A549 (cell line): ENCODE measurements around the gene LRRC4C.

Source experiments
- ELK1 ChIP-seq: fragments of 150-350 bp; IDR thresholded peaks from 2 replicates; pipeline ENCODE4 v1.6.1; 2014; ENCODE audit warnings: low read depth, mild to moderate bottlenecking, low read length
- EP300 ChIP-seq, 2 experiments: fragments of >200 bp; sonication (Bioruptor Twin); formaldehyde crosslinking; IDR thresholded peaks; 2 replicates in 1 of 2; 3 replicates in 1 of 2; pipeline ENCODE4 v1.6.1; 2016 to 2017
- JUNB ChIP-seq: fragments of >200 bp; sonication (Bioruptor Twin); formaldehyde crosslinking; IDR thresholded peaks from 2 replicates; pipeline ENCODE4 v1.6.1; 2016
- NFE2L2 ChIP-seq: fragments of 150-350 bp; conservative IDR thresholded peaks from 2 replicates; pipeline ENCODE4 v1.6.1; 2014; ENCODE audit warnings: low read length
- POLR2A ChIP-seq: IDR thresholded peaks from 2 replicates; pipeline ENCODE4 v1.6.1; 2012; ENCODE audit warnings: mild to moderate bottlenecking, low read length
- POLR2AphosphoS2 ChIP-seq: conservative IDR thresholded peaks from 2 replicates; pipeline ENCODE4 v1.6.1; 2012; ENCODE audit warnings: low read length, improper control_type of control experiment, inconsistent platforms
- REST ChIP-seq: fragments of 200-600 bp; sonication (generic); IDR thresholded peaks from 2 replicates; pipeline ENCODE4 v1.6.1; 2016; ENCODE audit warnings: antibody characterized with exemption, mild to moderate bottlenecking, moderate library complexity
- RFX5 ChIP-seq: fragments of 450-650 bp; IDR thresholded peaks from 2 replicates; pipeline ENCODE4 v1.7.1; 2014; ENCODE audit warnings: antibody characterized with exemption, mild to moderate bottlenecking, moderate library complexity
- TF ChIP-seq, protein P1 (sequence below): fragments of >200 bp; sonication (Bioruptor Twin); formaldehyde crosslinking; IDR thresholded peaks from 3 replicates; pipeline ENCODE4 v1.5.1; 2016
- TF ChIP-seq, protein P2 (sequence below): IDR thresholded peaks from 2 replicates; pipeline ENCODE4 v1.6.1; 2012

GRCh38 chr11:41497974-41498373 is 38.5 kb upstream of the LRRC4C start:
- TF ChIP-seq, protein P1, sequence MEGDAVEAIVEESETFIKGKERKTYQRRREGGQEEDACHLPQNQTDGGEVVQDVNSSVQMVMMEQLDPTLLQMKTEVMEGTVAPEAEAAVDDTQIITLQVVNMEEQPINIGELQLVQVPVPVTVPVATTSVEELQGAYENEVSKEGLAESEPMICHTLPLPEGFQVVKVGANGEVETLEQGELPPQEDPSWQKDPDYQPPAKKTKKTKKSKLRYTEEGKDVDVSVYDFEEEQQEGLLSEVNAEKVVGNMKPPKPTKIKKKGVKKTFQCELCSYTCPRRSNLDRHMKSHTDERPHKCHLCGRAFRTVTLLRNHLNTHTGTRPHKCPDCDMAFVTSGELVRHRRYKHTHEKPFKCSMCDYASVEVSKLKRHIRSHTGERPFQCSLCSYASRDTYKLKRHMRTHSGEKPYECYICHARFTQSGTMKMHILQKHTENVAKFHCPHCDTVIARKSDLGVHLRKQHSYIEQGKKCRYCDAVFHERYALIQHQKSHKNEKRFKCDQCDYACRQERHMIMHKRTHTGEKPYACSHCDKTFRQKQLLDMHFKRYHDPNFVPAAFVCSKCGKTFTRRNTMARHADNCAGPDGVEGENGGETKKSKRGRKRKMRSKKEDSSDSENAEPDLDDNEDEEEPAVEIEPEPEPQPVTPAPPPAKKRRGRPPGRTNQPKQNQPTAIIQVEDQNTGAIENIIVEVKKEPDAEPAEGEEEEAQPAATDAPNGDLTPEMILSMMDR = no peak
- TF ChIP-seq JUNB (no peak), REST (no peak), EP300 (IDR thresholded peaks at IDR 0.05) (no peak), ELK1 (no peak), NFE2L2 (no peak), RFX5 (no peak), POLR2A (no peak), POLR2AphosphoS2 (no peak)
- TF ChIP-seq, protein P2, sequence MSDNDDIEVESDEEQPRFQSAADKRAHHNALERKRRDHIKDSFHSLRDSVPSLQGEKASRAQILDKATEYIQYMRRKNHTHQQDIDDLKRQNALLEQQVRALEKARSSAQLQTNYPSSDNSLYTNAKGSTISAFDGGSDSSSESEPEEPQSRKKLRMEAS = no peak
